ENCODE measurements around the gene OR2M5.

- TF ChIP-seq CTCF (IDR thresholded peaks at IDR 0.05): no peak
- no peak for TF ChIP-seq POLR2A (IDR thresholded peaks at IDR 0.05)
Measured at GRCh38 chr1:248102847-248103246, 42.1 kb upstream of the OR2M5 start.
